ENCODE measurements around the gene AMACR.

DNA sequence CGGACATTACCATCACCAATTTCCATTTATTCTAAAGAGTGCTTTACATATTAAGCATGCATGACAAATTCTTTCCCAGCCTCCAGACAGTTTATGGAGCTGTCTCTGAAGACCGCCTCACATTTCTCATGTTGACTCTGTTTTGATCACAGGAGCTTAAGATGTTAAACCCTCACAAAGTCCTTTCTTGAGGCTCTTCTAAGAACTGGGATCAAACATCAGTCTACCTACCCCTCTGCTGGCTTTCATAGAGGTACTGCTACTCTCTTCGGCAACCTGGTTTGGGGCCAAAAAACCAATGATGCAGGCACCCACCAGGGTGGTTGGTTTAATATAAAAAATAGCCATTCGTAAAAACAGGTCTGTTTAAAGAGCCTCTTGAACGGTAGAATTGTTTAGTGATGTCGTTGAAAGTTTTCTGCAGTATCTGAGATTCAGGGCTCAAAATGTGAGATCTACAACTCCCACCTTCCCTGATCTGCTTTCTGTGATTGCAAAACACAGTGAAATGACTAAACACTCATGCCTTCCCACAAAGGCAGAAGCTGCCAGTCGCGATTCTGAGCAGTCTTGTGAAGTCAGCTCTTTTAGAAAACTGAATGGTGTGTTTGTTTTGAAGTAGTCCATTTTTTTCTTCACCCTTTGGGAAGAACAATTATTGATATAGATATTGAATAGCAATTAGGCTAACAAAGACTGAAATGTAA, 68.1 kb downstream of the AMACR start:
- TF ChIP-seq, protein P1, sequence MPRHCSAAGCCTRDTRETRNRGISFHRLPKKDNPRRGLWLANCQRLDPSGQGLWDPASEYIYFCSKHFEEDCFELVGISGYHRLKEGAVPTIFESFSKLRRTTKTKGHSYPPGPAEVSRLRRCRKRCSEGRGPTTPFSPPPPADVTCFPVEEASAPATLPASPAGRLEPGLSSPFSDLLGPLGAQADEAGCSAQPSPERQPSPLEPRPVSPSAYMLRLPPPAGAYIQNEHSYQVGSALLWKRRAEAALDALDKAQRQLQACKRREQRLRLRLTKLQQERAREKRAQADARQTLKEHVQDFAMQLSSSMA (CRISPR knock-in tag; IDR thresholded peaks at IDR 0.05): no peak
- no peak for TF ChIP-seq RBM17 (IDR thresholded peaks at IDR 0.05; ENCODE audit: borderline replicate concordance, low read depth, low read length)
- TF ChIP-seq GATA2 (CRISPR knock-in tag; IDR thresholded peaks at IDR 0.05): no peak
- TF ChIP-seq ZNF165 (CRISPR knock-in tag; IDR thresholded peaks at IDR 0.05; ENCODE audit: borderline replicate concordance): no peak
- TF ChIP-seq JUNB (CRISPR knock-in tag; conservative IDR thresholded peaks at IDR 0.05): no peak
- TF ChIP-seq, protein P2, sequence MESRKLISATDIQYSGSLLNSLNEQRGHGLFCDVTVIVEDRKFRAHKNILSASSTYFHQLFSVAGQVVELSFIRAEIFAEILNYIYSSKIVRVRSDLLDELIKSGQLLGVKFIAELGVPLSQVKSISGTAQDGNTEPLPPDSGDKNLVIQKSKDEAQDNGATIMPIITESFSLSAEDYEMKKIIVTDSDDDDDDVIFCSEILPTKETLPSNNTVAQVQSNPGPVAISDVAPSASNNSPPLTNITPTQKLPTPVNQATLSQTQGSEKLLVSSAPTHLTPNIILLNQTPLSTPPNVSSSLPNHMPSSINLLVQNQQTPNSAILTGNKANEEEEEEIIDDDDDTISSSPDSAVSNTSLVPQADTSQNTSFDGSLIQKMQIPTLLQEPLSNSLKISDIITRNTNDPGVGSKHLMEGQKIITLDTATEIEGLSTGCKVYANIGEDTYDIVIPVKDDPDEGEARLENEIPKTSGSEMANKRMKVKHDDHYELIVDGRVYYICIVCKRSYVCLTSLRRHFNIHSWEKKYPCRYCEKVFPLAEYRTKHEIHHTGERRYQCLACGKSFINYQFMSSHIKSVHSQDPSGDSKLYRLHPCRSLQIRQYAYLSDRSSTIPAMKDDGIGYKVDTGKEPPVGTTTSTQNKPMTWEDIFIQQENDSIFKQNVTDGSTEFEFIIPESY (CRISPR knock-in tag; IDR thresholded peaks at IDR 0.05): no peak
- TF ChIP-seq, protein P3, sequence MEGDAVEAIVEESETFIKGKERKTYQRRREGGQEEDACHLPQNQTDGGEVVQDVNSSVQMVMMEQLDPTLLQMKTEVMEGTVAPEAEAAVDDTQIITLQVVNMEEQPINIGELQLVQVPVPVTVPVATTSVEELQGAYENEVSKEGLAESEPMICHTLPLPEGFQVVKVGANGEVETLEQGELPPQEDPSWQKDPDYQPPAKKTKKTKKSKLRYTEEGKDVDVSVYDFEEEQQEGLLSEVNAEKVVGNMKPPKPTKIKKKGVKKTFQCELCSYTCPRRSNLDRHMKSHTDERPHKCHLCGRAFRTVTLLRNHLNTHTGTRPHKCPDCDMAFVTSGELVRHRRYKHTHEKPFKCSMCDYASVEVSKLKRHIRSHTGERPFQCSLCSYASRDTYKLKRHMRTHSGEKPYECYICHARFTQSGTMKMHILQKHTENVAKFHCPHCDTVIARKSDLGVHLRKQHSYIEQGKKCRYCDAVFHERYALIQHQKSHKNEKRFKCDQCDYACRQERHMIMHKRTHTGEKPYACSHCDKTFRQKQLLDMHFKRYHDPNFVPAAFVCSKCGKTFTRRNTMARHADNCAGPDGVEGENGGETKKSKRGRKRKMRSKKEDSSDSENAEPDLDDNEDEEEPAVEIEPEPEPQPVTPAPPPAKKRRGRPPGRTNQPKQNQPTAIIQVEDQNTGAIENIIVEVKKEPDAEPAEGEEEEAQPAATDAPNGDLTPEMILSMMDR (IDR thresholded peaks at IDR 0.05 in 2 of 3, conservative IDR thresholded peaks at IDR 0.05 in 1 of 3; ENCODE audit: insufficient read depth in 2 of 3, low read depth in 1 of 3, low read length in 3 of 3): no peak
- TF ChIP-seq CBFB (CRISPR knock-in tag; IDR thresholded peaks at IDR 0.05): no peak
- TF ChIP-seq ZNF780A (CRISPR knock-in tag; IDR thresholded peaks at IDR 0.05): no peak
- TF ChIP-seq NCOA2 (IDR thresholded peaks at IDR 0.05; ENCODE audit: partially characterized antibody in 2 of 2): no peak
- no peak for TF ChIP-seq NR1H2 (CRISPR knock-in tag; IDR thresholded peaks at IDR 0.05)
- TF ChIP-seq JUND (IDR thresholded peaks at IDR 0.05; ENCODE audit: borderline replicate concordance, low read depth, low read length): no peak
- no peak for TF ChIP-seq JUND (tag; IDR thresholded peaks at IDR 0.05; ENCODE audit: borderline replicate concordance, low read depth, low read length)

Data from K562 (cell line).